ENCODE data around the gene VSIG8. TPM values are rescaled to one million over a fixed set of nuclear protein-coding genes. Genes with fewer than 3 reads are reported as not detected.

Gene VSIG8
- total RNA-seq, 2 experiments from 2014 or later, result not detected

DNA sequence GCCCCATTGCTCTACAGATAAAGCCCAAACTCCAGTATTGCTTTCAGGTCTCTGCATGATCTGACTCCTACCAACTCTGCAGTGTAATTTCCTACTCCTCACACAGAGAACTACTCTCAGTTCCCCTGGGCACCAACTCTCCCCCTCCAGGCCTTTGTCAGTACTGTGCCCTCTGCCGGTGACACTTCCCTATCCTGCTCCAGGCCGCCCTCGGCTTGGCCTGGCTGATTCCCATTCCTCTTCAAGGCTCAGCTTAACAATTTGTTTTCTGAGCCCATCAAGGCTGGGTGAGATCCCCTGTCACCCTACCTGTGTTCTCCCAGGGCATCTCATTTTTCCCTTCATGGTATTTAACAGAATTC lies 33.2 kb downstream of the VSIG8 start:
- POLR2A ChIA-PET, result interaction anchor here (0.6 kb wide), 1 partner anchor 609 kb away, joined by 3 read pairs; no protein-coding TSS in a partner anchor
- Mint-ChIP-seq H3K4me3 (no peak overlapping the region), H3K27me3 (no peaks in the 10 kb centered on the region), H3K9me3 (no peaks in the 10 kb centered on the region), H3K36me3 (ENCODE audit: low read depth) (no peaks in the 10 kb centered on the region), H3K4me1 (ENCODE audit: low read depth) (peaks cover 42% of the 10 kb centered on the region), H3K27ac (no peak overlapping the region)
- intact Hi-C loops (cut with DNase I, micrococcal nuclease), result no loop called here
- no peaks in the 10 kb centered on the region for H3K36me3 ChIP-seq (ENCODE audit: insufficient read depth, low read length)
- no peak overlapping the region for H3K27ac ChIP-seq (ENCODE audit: low read depth in 1 of 2, low read length in 2 of 2)
- peak; percentile 37 for ATAC-seq (ENCODE audit: poor library complexity)
- CTCF ChIA-PET, result no interaction called here
- TF ChIP-seq, protein P1, sequence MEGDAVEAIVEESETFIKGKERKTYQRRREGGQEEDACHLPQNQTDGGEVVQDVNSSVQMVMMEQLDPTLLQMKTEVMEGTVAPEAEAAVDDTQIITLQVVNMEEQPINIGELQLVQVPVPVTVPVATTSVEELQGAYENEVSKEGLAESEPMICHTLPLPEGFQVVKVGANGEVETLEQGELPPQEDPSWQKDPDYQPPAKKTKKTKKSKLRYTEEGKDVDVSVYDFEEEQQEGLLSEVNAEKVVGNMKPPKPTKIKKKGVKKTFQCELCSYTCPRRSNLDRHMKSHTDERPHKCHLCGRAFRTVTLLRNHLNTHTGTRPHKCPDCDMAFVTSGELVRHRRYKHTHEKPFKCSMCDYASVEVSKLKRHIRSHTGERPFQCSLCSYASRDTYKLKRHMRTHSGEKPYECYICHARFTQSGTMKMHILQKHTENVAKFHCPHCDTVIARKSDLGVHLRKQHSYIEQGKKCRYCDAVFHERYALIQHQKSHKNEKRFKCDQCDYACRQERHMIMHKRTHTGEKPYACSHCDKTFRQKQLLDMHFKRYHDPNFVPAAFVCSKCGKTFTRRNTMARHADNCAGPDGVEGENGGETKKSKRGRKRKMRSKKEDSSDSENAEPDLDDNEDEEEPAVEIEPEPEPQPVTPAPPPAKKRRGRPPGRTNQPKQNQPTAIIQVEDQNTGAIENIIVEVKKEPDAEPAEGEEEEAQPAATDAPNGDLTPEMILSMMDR (IDR thresholded peaks at IDR 0.05), result no peak
- peak in 2 of 14 experiments; percentile 49 to 51 for DNase-seq
- H3K4me1 ChIP-seq (ENCODE audit: insufficient read depth, low read length), result peaks cover 37% of the 10 kb centered on the region
- no peak overlapping the region for H3K4me3 ChIP-seq (ENCODE audit: low read length)
- peaks cover 0 to 31% of the 10 kb centered on the region in 2 experiments for H3K9me3 ChIP-seq (ENCODE audit: control insufficient read depth in 1 of 2, insufficient read depth in 1 of 2, low read length in 2 of 2)
- H3K27me3 ChIP-seq (ENCODE audit: control insufficient read depth in 1 of 2, insufficient read depth in 2 of 2, low read length in 2 of 2), result no peaks in the 10 kb centered on the region

DNA sequence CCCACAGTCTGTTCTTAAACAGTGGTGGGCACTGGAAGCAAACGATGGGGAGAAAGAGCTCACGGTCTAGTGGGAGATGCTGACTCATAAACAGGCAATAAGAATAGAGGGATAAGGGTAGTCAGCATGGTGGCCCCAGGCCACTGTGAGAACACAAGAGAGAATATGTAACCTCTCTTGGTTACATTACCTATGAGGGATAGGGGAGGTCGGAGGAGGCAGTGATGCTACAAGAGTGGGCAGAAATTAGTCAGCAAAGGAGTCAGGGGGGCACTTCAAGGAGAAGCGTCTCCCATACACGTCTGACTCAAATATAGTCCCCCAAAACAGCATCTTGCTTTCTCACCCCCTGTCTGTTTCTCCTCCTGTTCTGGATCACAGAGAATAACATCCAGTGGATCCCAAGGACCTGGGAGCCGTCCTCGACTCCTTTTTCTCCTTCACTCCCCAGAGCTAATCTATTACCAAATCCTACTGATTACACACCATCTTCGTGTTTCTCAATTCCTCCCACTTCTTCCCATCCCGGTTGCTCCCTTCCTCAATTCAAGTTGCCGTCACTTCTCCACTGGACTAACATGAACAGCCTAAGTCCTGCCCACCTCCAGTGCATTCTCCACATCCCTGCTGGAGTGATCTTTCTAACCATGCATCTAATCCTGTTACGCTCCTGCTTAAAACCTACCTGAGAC lies 33.7 kb downstream of the VSIG8 start:
- Histone ChIP-seq H3K9me3 (ENCODE audit: control insufficient read depth in 1 of 2, insufficient read depth in 1 of 2, low read length in 2 of 2) (peaks cover 0 to 31% of the 10 kb centered on the region in 2 experiments), H3K36me3 (ENCODE audit: insufficient read depth, low read length) (no peaks in the 10 kb centered on the region), H3K27ac (ENCODE audit: low read depth in 1 of 2, low read length in 2 of 2) (no peak overlapping the region), H3K4me1 (ENCODE audit: insufficient read depth, low read length) (peaks cover 37% of the 10 kb centered on the region), H3K27me3 (ENCODE audit: control insufficient read depth in 1 of 2, insufficient read depth in 2 of 2, low read length in 2 of 2) (no peaks in the 10 kb centered on the region), H3K4me3 (ENCODE audit: low read length) (no peak overlapping the region)
- H3K4me3 Mint-ChIP-seq, result no peak overlapping the region
- CTCF ChIA-PET, result no interaction called here
- TF ChIP-seq, protein P1 (IDR thresholded peaks at IDR 0.05), result no peak
- no peak overlapping the region for H3K27ac Mint-ChIP-seq
- intact Hi-C loops (cut with DNase I, micrococcal nuclease), result no loop called here
- peak in 1 of 14 experiments; percentile 22 for DNase-seq
- no peak for ATAC-seq (ENCODE audit: poor library complexity)
- no peaks in the 10 kb centered on the region for H3K36me3 Mint-ChIP-seq (ENCODE audit: low read depth)
- no peaks in the 10 kb centered on the region for H3K9me3 Mint-ChIP-seq
- H3K4me1 Mint-ChIP-seq (ENCODE audit: low read depth), result peaks cover 42% of the 10 kb centered on the region
- no peaks in the 10 kb centered on the region for H3K27me3 Mint-ChIP-seq
- POLR2A ChIA-PET, result interaction anchor here (0.6 kb wide), 1 partner anchor 608 kb away, joined by 3 read pairs; no protein-coding TSS in a partner anchor

DNA sequence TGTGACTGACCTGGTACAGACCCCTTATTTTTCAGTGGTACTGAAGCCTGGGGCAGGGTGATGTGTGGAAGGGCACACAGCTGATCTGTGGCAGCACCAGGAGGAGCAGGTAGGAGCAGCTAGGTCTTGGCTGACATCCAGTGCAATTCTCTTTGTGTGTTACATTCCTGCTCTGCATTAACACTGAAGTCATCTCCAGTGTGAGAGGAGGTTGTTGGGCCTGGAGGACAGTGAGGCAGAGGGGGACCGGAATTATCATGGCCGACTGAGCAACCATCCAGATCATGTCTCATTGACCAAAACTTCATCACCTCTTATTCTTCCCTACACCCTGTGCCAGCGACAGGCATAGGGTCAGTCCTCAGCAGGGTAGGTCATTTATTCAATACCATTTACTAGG lies 34.3 kb downstream of the VSIG8 start:
- CTCF ChIA-PET, result no interaction called here
- DNase-seq (no peak), ATAC-seq (ENCODE audit: poor library complexity) (no peak)
- Histone ChIP-seq H3K4me3 (ENCODE audit: low read length) (no peak overlapping the region), H3K27ac (ENCODE audit: low read depth in 1 of 2, low read length in 2 of 2) (no peak overlapping the region), H3K36me3 (ENCODE audit: insufficient read depth, low read length) (no peaks in the 10 kb centered on the region), H3K27me3 (ENCODE audit: control insufficient read depth in 1 of 2, insufficient read depth in 2 of 2, low read length in 2 of 2) (no peaks in the 10 kb centered on the region), H3K4me1 (ENCODE audit: insufficient read depth, low read length) (peaks cover 37% of the 10 kb centered on the region), H3K9me3 (ENCODE audit: control insufficient read depth in 1 of 2, insufficient read depth in 1 of 2, low read length in 2 of 2) (peaks cover 0 to 31% of the 10 kb centered on the region in 2 experiments)
- POLR2A ChIA-PET, result interaction anchor here (1.1 kb wide), 1 partner anchor 97 kb away, joined by 4 read pairs; the partner anchor contains the start of gene TAGLN2
- peaks cover 42% of the 10 kb centered on the region for H3K4me1 Mint-ChIP-seq (ENCODE audit: low read depth)
- TF ChIP-seq, protein P1 (IDR thresholded peaks at IDR 0.05), result no peak
- intact Hi-C loops (cut with DNase I, micrococcal nuclease), result no loop called here
- H3K27ac Mint-ChIP-seq, result no peak overlapping the region
- H3K4me3 Mint-ChIP-seq, result no peak overlapping the region
- H3K36me3 Mint-ChIP-seq (ENCODE audit: low read depth), result no peaks in the 10 kb centered on the region
- H3K27me3 Mint-ChIP-seq, result no peaks in the 10 kb centered on the region
- no peaks in the 10 kb centered on the region for H3K9me3 Mint-ChIP-seq

Data from CD4-positive, alpha-beta T cell (primary cell).